ENCODE results near the gene RABL2A.
"Not testable (repeated sequence)": the region's sequence is repeated elsewhere in the genome, so short reads cannot be mapped to it uniquely, and the experiment has no call there.

- not testable (repeated sequence) for TF ChIP-seq CTCF (IDR thresholded peaks at IDR 0.05; ENCODE audit: low read depth, low read length, missing input control); RAD21 (IDR thresholded peaks at IDR 0.05); TAF1 (conservative IDR thresholded peaks at IDR 0.05); NR2F2 (IDR thresholded peaks at IDR 0.05); HNF4G (IDR thresholded peaks at IDR 0.05); FOXA2 (IDR thresholded peaks at IDR 0.05); JUND (IDR thresholded peaks at IDR 0.05); RXRA (IDR thresholded peaks at IDR 0.05); GABPA (IDR thresholded peaks at IDR 0.05 in 1 of 2, conservative IDR thresholded peaks at IDR 0.05 in 1 of 2); EGR1 (IDR thresholded peaks at IDR 0.05; ENCODE audit: low read depth in 2 of 2)
- TF ChIP-seq, protein P1, sequence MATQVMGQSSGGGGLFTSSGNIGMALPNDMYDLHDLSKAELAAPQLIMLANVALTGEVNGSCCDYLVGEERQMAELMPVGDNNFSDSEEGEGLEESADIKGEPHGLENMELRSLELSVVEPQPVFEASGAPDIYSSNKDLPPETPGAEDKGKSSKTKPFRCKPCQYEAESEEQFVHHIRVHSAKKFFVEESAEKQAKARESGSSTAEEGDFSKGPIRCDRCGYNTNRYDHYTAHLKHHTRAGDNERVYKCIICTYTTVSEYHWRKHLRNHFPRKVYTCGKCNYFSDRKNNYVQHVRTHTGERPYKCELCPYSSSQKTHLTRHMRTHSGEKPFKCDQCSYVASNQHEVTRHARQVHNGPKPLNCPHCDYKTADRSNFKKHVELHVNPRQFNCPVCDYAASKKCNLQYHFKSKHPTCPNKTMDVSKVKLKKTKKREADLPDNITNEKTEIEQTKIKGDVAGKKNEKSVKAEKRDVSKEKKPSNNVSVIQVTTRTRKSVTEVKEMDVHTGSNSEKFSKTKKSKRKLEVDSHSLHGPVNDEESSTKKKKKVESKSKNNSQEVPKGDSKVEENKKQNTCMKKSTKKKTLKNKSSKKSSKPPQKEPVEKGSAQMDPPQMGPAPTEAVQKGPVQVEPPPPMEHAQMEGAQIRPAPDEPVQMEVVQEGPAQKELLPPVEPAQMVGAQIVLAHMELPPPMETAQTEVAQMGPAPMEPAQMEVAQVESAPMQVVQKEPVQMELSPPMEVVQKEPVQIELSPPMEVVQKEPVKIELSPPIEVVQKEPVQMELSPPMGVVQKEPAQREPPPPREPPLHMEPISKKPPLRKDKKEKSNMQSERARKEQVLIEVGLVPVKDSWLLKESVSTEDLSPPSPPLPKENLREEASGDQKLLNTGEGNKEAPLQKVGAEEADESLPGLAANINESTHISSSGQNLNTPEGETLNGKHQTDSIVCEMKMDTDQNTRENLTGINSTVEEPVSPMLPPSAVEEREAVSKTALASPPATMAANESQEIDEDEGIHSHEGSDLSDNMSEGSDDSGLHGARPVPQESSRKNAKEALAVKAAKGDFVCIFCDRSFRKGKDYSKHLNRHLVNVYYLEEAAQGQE (IDR thresholded peaks at IDR 0.05), result not testable (repeated sequence)
- TF ChIP-seq, protein P2, sequence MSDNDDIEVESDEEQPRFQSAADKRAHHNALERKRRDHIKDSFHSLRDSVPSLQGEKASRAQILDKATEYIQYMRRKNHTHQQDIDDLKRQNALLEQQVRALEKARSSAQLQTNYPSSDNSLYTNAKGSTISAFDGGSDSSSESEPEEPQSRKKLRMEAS (IDR thresholded peaks at IDR 0.05), result not testable (repeated sequence)
Measured at GRCh38 chr2:113604661-113605060, 22.4 kb upstream of the RABL2A start.

All from liver (tissue), 3 donors.